Erythroblast (primary cell): ENCODE data around the gene DUSP19.

Experiments used
- DNase-seq, 2 experiments: peaks; one replicate each; lab custom pipeline; 2025; lab: John Stamatoyannopoulos, UW
- GATA1 ChIP-seq: IDR thresholded peaks from 2 replicates; pipeline ENCODE4 v1.6.1; 2011; ENCODE audit warnings: low read depth, mild to moderate bottlenecking, control low read depth, low read length, moderate library complexity
- POLR2A ChIP-seq: IDR thresholded peaks from 2 replicates; pipeline ENCODE4 v1.6.1; 2011; ENCODE audit warnings: mild to moderate bottlenecking, low read length

DUSP19 gene

DNA sequence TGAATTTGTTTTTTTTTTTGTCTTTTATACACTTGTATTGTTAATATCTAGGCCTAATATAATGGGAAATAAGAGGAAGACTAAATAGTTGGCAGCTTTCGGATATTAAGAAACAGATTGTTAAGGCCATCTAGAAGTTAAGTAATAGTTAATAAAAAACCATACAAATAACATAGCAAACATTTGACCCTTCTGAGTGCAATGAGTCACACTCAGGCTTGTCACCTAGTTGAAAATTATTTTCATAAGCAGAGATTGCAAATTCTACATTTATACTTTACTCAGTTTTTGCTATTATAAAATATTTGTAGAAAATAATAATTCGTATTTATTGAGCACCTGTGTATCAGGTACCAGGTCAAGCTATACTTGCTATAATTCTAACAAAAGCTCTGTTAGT lies 48.1 kb downstream of the DUSP19 start:
- DNase-seq: no peak
- TF ChIP-seq POLR2A (no peak), GATA1 (no peak)

- no peak for TF ChIP-seq POLR2A
- TF ChIP-seq GATA1: no peak
- DNase-seq: no peak
Observed at GRCh38 chr2:183134016-183134415, 55.5 kb downstream of the DUSP19 start.

GRCh38 chr2:183148955-183149354 lies 70.4 kb downstream of the DUSP19 start:
- no peak for DNase-seq
- no peak for TF ChIP-seq GATA1
- TF ChIP-seq POLR2A: no peak

DNA sequence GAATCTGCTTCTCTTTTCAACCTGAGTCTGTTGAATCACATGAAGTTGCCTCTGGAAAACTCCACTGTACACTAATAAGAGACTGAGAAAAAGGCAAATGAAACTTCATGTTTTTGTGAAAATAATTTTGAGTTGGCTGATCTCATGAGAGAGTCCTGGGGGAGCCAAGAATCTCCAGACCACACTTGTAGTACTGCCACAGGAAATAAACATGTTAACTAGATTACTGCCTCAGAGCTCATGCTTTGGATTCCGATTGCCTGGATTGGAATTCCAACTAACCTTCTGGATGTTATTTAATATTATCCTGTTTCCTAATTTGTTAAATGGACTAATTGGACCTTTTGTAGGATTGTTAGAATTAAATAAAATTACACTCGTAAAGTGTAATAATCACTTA lies 70.9 kb downstream of the DUSP19 start:
- TF ChIP-seq GATA1 (no peak), POLR2A (no peak)
- DNase-seq: no peak
